SKM-1 (cell line): ENCODE measurements around the gene FGR.

Source experiments
- DNase-seq: peaks from one replicate; lab custom pipeline; 2025; ENCODE audit not compliant: unreplicated experiment; lab: John Stamatoyannopoulos, UW

The FGR gene

GRCh38 chr1:27589841-27590426 is 45.1 kb downstream of the FGR start:
- DNase-seq: no peak

- DNase-seq: no peak
Observed at GRCh38 chr1:27589441-27589840, 45.5 kb downstream of the FGR start.

GRCh38 chr1:27588256-27589232 is 46.4 kb downstream of the FGR start:
- DNase-seq: no peak

- DNase-seq: no peak
Observed at GRCh38 chr1:27585684-27586083, 49.3 kb downstream of the FGR start.

GRCh38 chr1:27584453-27584852 is 50.5 kb downstream of the FGR start:
- no peak for DNase-seq

- DNase-seq: no peak
Observed at GRCh38 chr1:27583479-27583878, 51.5 kb downstream of the FGR start.

- DNase-seq: no peak
Observed at GRCh38 chr1:27581823-27582243, 53.2 kb downstream of the FGR start.

GRCh38 chr1:27577504-27578188 is 57.3 kb downstream of the FGR start:
- no peak for DNase-seq

- no peak for DNase-seq
Observed at GRCh38 chr1:27576806-27577227, 58.2 kb downstream of the FGR start.

GRCh38 chr1:27575840-27576331 is 59.1 kb downstream of the FGR start:
- DNase-seq: no peak

- DNase-seq: no peak
Observed at GRCh38 chr1:27574871-27575831, 59.8 kb downstream of the FGR start.

GRCh38 chr1:27574001-27574781 is 60.8 kb downstream of the FGR start:
- DNase-seq: no peak

- no peak for DNase-seq
Observed at GRCh38 chr1:27572679-27573426, 62.1 kb downstream of the FGR start.

- no peak for DNase-seq
Observed at GRCh38 chr1:27572019-27572678, 62.8 kb downstream of the FGR start.

- no peak for DNase-seq
Observed at GRCh38 chr1:27571439-27572018, 63.5 kb downstream of the FGR start.

GRCh38 chr1:27570784-27571183 is 64.2 kb downstream of the FGR start:
- no peak for DNase-seq

- DNase-seq: no peak
Observed at GRCh38 chr1:27570356-27570755, 64.6 kb downstream of the FGR start.
